K562 (cell line): ENCODE results near the gene PIK3R5. TPM values are rescaled to one million over a fixed set of nuclear protein-coding genes. Genes with fewer than 3 reads are reported as not detected.

ENCODE experiments used
- ATAC-seq: fragments of 200-7000 bp; cut with Tn5 transposase; 3 replicates; pipeline ENCODE4 v1.9.1; 2020; ENCODE audit warnings: moderate library complexity
- BruUV-seq: library from RNA; stranded (reverse); fragments of 400-500 nt; replicated peaks from 2 replicates; lab custom pipeline; 2021; lab: Mats Ljungman, UMichigan
- CTCF ChIA-PET: fragments of 300-600 bp; formaldehyde crosslinking; extraction: SDS; loops from one replicate; lab custom pipeline; 2021; ENCODE audit warnings: low intra/inter-chr PET ratio; lab: Yijun Ruan, JAX
- POLR2A ChIA-PET: fragments of 300-600, 350-650 bp; sonication (Branson Sonifier 250); formaldehyde crosslinking; extraction: SDS; loops from one replicate; lab custom pipeline; 2021; ENCODE audit warnings: antibody characterized with exemption, inconsistent platforms; lab: Yijun Ruan, JAX
- DNase-seq, 4 experiments: peaks; one replicate each; pipeline versions ENCODE4 v3.0.0 to v3.0.0-alpha.2; 2011 to 2018; ENCODE audit warnings: low spot score in 3 of 4, mixed read lengths in 3 of 4; ENCODE audit errors: extremely low read depth in 1 of 4
- FAIRE-seq: peaks from 2 replicates; lab custom pipeline; 2011; peaks lifted over from hg19 to GRCh38; lab: Jason Lieb, UNC
- H2AFZ ChIP-seq: 2 replicates; pipeline ENCODE4 v1.6.0; 2011; ENCODE audit warnings: low read depth, low read length, control low read depth, inconsistent platforms
- H3K27ac ChIP-seq: fragments of 200-600 bp; 3 replicates; pipeline ENCODE4 v1.8.0; 2011; ENCODE audit warnings: low read depth, mild to moderate bottlenecking, control low read depth, inconsistent platforms, low read length, moderate library complexity, mixed read lengths; ENCODE audit errors: extremely low read depth
- H3K27me3 ChIP-seq, 2 experiments: fragments of 300-600 bp in 1 of 2; 2 replicates in 1 of 2; 3 replicates in 1 of 2; pipeline versions ENCODE4 v1.6.0 to v1.8.0; 2011; ENCODE audit warnings: inconsistent platforms in 2 of 2, low read length in 2 of 2, mild to moderate bottlenecking in 1 of 2, mixed read lengths in 1 of 2, moderate library complexity in 1 of 2; ENCODE audit not compliant: control insufficient read depth in 2 of 2, insufficient read depth in 2 of 2
- H3K36me3 ChIP-seq: fragments of 300-600 bp; 3 replicates; pipeline ENCODE4 v1.8.0; 2011; ENCODE audit warnings: mild to moderate bottlenecking, low read length, inconsistent platforms; ENCODE audit not compliant: control insufficient read depth, insufficient read depth
- H3K4me1 ChIP-seq, 2 experiments: fragments of 200-600 bp in 1 of 2; replicated peaks in 1 of 2; 2 replicates in 1 of 2; 3 replicates in 1 of 2; pipeline versions ENCODE4 v1.5.1 to v1.8.0; 2011; ENCODE audit warnings: inconsistent platforms in 2 of 2, low read length in 2 of 2, mild to moderate bottlenecking in 1 of 2, mixed read lengths in 1 of 2, moderate library complexity in 1 of 2; ENCODE audit not compliant: control insufficient read depth in 2 of 2, insufficient read depth in 2 of 2
- H3K4me2 ChIP-seq: 2 replicates; pipeline ENCODE4 v1.6.1; 2011; ENCODE audit warnings: low read length, control low read depth, inconsistent platforms, mixed read lengths; ENCODE audit not compliant: insufficient read depth
- H3K4me3 ChIP-seq: fragments of 200-600 bp; sonication (generic), shearing (Covaris generic); 2 replicates; pipeline ENCODE4 v1.5.1; 2016; ENCODE audit warnings: control low read depth, inconsistent platforms
- H3K79me2 ChIP-seq: fragments of 200-600 bp; 3 replicates; pipeline ENCODE4 v1.8.0; 2011; ENCODE audit warnings: low read length, inconsistent platforms; ENCODE audit not compliant: control insufficient read depth, insufficient read depth
- H3K9ac ChIP-seq, 2 experiments: 2 replicates each; pipeline versions ENCODE4 v1.6.0 to v1.6.1; 2011; ENCODE audit warnings: low read depth in 2 of 2, low read length in 2 of 2, control low read depth in 1 of 2, inconsistent platforms in 1 of 2, mild to moderate bottlenecking in 1 of 2, mixed read lengths in 1 of 2; ENCODE audit not compliant: insufficient read depth in 1 of 2
- H3K9me1 ChIP-seq: one replicate; pipeline ENCODE4 v1.6.0; 2011; ENCODE audit warnings: inconsistent platforms, mild to moderate bottlenecking, low read length, moderate library complexity; ENCODE audit not compliant: control insufficient read depth, insufficient read depth
- H3K9me3 ChIP-seq: replicated peaks from 2 replicates; pipeline ENCODE4 v1.5.1; 2011; ENCODE audit warnings: low read depth, low read length, inconsistent platforms; ENCODE audit not compliant: control insufficient read depth, insufficient read depth
- H4K20me1 ChIP-seq: replicated peaks from 2 replicates; pipeline ENCODE4 v1.6.1; 2011; ENCODE audit warnings: low read length, inconsistent platforms, mixed read lengths; ENCODE audit not compliant: control insufficient read depth, insufficient read depth
- EWSR1 ChIP-seq: fragments of 450-650 bp; IDR thresholded peaks from 2 replicates; pipeline ENCODE4 v1.6.1; 2018; ENCODE audit warnings: borderline replicate concordance, mild to moderate bottlenecking, low read depth, moderate library complexity; ENCODE audit not compliant: partially characterized antibody
- HDAC6 ChIP-seq: IDR thresholded peaks from 2 replicates; pipeline ENCODE4 v1.6.1; 2012; ENCODE audit warnings: low read depth, mild to moderate bottlenecking, control low read depth, inconsistent platforms, low read length, moderate library complexity
- L3MBTL2 ChIP-seq: fragments of 450-650 bp; IDR thresholded peaks from 2 replicates; pipeline ENCODE4 v1.6.1; 2016; ENCODE audit warnings: mild to moderate bottlenecking, moderate library complexity
- LARP7 ChIP-seq: fragments of 450-650 bp; IDR thresholded peaks from 2 replicates; pipeline ENCODE4 v1.6.1; 2016
- PHB ChIP-seq: fragments of 250-450 bp; sonication (Bioruptor Pico); IDR thresholded peaks from 2 replicates; pipeline ENCODE4 v1.5.0; 2021
- POLR2AphosphoS5 ChIP-seq: IDR thresholded peaks from 2 replicates; pipeline ENCODE4 v1.6.1; 2011; ENCODE audit warnings: mild to moderate bottlenecking, low read depth, low read length, moderate library complexity; ENCODE audit not compliant: control insufficient read depth, insufficient read depth
- TAF15 ChIP-seq: fragments of 200-400 bp; formaldehyde crosslinking; IDR thresholded peaks from 2 replicates; pipeline ENCODE4 v1.6.1; 2017; ENCODE audit warnings: mild to moderate bottlenecking, low read depth, low read length, moderate library complexity
- ZBTB2 ChIP-seq: fragments of 450-650 bp; IDR thresholded peaks from 2 replicates; pipeline ENCODE4 v1.6.1; 2016; ENCODE audit warnings: antibody characterized with exemption
- ZNF584 ChIP-seq: fragments of 200-800 bp; sonication (Bioruptor generic); IDR thresholded peaks from 2 replicates; pipeline ENCODE4 v1.6.1; 2016; ENCODE audit warnings: low read depth, mild to moderate bottlenecking, missing genetic modification characterization, missing compliant biosample characterization
- ZNF592 ChIP-seq: fragments of 450-650 bp; IDR thresholded peaks from 2 replicates; pipeline ENCODE4 v1.6.1; 2017; ENCODE audit warnings: antibody characterized with exemption, mild to moderate bottlenecking
- ZNF766 ChIP-seq: fragments of 200-800 bp; sonication (Bioruptor generic); conservative IDR thresholded peaks from 2 replicates; pipeline ENCODE4 v1.6.1; 2016; ENCODE audit warnings: missing genetic modification characterization, missing compliant biosample characterization
- WGBS: fragments of 100-300 bp; shearing (Covaris generic); methylation state at CpG from one replicate; pipeline ENCODE4 v1.1.6; 2016; ENCODE audit warnings: low coverage, mixed read lengths; ENCODE audit not compliant: insufficient coverage; ENCODE audit errors: missing lambda C conversion rate; 5-methylcytosine and 5-hydroxymethylcytosine counted together
- in situ Hi-C: fragments of 300-500 bp; cut with MboI; formaldehyde crosslinking; loops from 4 replicates; pipeline ENCODE4 v1.15.0; 2018; ENCODE audit warnings: inconsistent platforms, mixed read lengths
- intact Hi-C: fragments of 100-400 bp; cut with micrococcal nuclease; formaldehyde crosslinking; loops from 2 replicates; pipeline ENCODE4 v1.14.2; 2022
- polyA plus RNA-seq, 8 experiments: library from polyadenylated mRNA; depleted of rRNA in 4 of 8; stranded (reverse) in 5 of 8; unstranded in 3 of 8; fragments of >200 nt; fragmentation: Nextera tagmentation in 2 of 8; fragmentation: Illumina TruSeq in 1 of 8; extraction: Ambion mirVana in 2 of 8; extraction: Trizol in 1 of 8; gene quantifications; 2 replicates each; pipeline versions ENCODE4 v1.2.1 to v1.2.3, GENCODE V29; 2011 to 2014; ENCODE audit warnings: inconsistent platforms in 1 of 8, missing spikeins in 1 of 8
- total RNA-seq, 7 experiments: library from RNA; depleted of rRNA in 6 of 7; stranded (reverse); fragments of >200 nt in 6 of 7; fragmentation: Illumina TruSeq in 2 of 7; extraction: Trizol in 2 of 7; gene quantifications; 2 replicates each; pipeline versions ENCODE4 v1.2.1 to v1.2.3, GENCODE V29; 2011 to 2021; ENCODE audit warnings: low replicate concordance in 1 of 7
- TF ChIP-seq, protein P1 (sequence below): sonication (generic); formaldehyde crosslinking; IDR thresholded peaks from 2 replicates; pipeline ENCODE4 v1.8.0; 2022; ENCODE audit warnings: mild to moderate bottlenecking, missing genetic modification reagents

The PIK3R5 gene
- total and polyA plus RNA-seq, 9 of the 15 experiments (the other 6 are each of a cell fraction or from before 2014, with no cell fraction given): 0.01 to 0.38 TPM; not detected in 7

- in situ Hi-C loops: loop anchor here (25.0 kb wide), 2 partner anchors 551 to 924 kb away; no protein-coding TSS in a partner anchor
- H3K4me1 ChIP-seq: no peaks in the 10 kb centered on the region
- POLR2A ChIA-PET: interaction anchor here (0.6 kb wide), 1 partner anchor 414 kb away, joined by 5 read pairs; no protein-coding TSS in a partner anchor
- no peak overlapping the region for H3K27ac ChIP-seq
- WGBS: 0% methylated on average over 2 of the region's 2 CpGs
- TF ChIP-seq TAF15: no peak
- TF ChIP-seq ZNF766 (CRISPR knock-in tag): no peak
- no peak for TF ChIP-seq LARP7
- no peak for TF ChIP-seq ZBTB2
- no peak for TF ChIP-seq HDAC6
- TF ChIP-seq ZNF592: no peak
- no peak for TF ChIP-seq PHB (CRISPR knock-in tag)
- TF ChIP-seq L3MBTL2: no peak
- TF ChIP-seq POLR2AphosphoS5: no peak
- TF ChIP-seq EWSR1: no peak
- TF ChIP-seq, protein P1, sequence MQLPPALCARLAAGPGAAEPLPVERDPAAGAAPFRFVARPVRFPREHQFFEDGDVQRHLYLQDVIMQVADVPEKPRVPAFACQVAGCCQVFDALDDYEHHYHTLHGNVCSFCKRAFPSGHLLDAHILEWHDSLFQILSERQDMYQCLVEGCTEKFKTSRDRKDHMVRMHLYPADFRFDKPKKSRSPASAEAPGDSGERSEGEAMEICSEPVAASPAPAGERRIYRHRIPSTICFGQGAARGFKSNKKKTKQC (CRISPR knock-in tag): no peak
- TF ChIP-seq ZNF584: no peak
- TF ChIP-seq, all 486 proteins: peak for 0
- DNase-seq (no peak), FAIRE-seq (no peak), ATAC-seq (no peak)
- Histone ChIP-seq H3K4me2 (no peak overlapping the region), H3K27me3 (no peaks in the 10 kb centered on the region; a peak in 1 of 5 replicates), H3K9me1 (no peaks in the 10 kb centered on the region), H3K36me3 (no peaks in the 10 kb centered on the region), H3K79me2 (no peaks in the 10 kb centered on the region), H3K4me3 (no peak overlapping the region), H4K20me1 (no peaks in the 10 kb centered on the region), H2AFZ (no peak overlapping the region), H3K9ac (no peak overlapping the region), H3K9me3 (no peaks in the 10 kb centered on the region)
- CTCF ChIA-PET: no interaction called here
- BruUV-seq: no TSS peak
- intact Hi-C loops: no loop called here
Observed at GRCh38 chr17:8986295-8986694, 20.8 kb upstream of the PIK3R5 start.
